Adrenal gland (tissue), 12 donors: ENCODE measurements around the gene MED22. TPM values are rescaled to one million over a fixed set of nuclear protein-coding genes. Genes with fewer than 3 reads are reported as not detected.
"Not testable (repeated sequence)": the region's sequence is repeated elsewhere in the genome, so short reads cannot be mapped to it uniquely, and the experiment has no call there.

Experiments used
- DNase-seq, 7 donors: peaks; one replicate each; pipeline ENCODE4 v3.0.0-alpha.2; 2019 to 2020
- H3K27ac ChIP-seq, 5 donors: fragments of 200-600 bp; sonication (generic) in 4 of 5; 1 replicate in 3 of 5; 2 replicates in 2 of 5; pipeline versions ENCODE4 v1.5.1 to v1.8.0; 2016 to 2020; ENCODE audit warnings: mild to moderate bottlenecking in 1 of 5
- H3K27me3 ChIP-seq: fragments of 200-600 bp; 2 replicates; pipeline ENCODE4 v1.8.0; 2021
- H3K36me3 ChIP-seq, 2 donors: fragments of 200-600 bp; replicated peaks in 1 of 2; 1 replicate in 1 of 2; 2 replicates in 1 of 2; pipeline versions ENCODE4 v1.5.1 to v1.8.0; 2018 to 2022
- H3K4me1 ChIP-seq, 2 donors: fragments of 200-600 bp; replicated peaks in 1 of 2; 1 replicate in 1 of 2; 2 replicates in 1 of 2; pipeline versions ENCODE4 v1.5.1 to v1.8.0; 2018 to 2021
- H3K4me3 ChIP-seq, 4 donors: fragments of 200-600 bp; sonication (generic) in 3 of 4; one replicate each; pipeline ENCODE4 v1.5.1; 2016 to 2018
- H3K9me3 ChIP-seq, 3 donors: fragments of 200-600 bp; sonication (generic) in 1 of 3; replicated peaks in 1 of 3; 1 replicate in 2 of 3; 2 replicates in 1 of 3; pipeline versions ENCODE4 v1.5.1 to v1.8.0; 2016 to 2021
- CTCF ChIP-seq, 6 experiments: fragments of 450-650 bp in 4 of 6; fragments of 200-600 bp in 2 of 6; sonication (generic) in 1 of 6; IDR thresholded peaks; 1 replicate in 5 of 6; 2 replicates in 1 of 6; pipeline versions ENCODE4 v1.5.1 to v1.8.0; 2016 to 2021; ENCODE audit warnings: antibody characterized with exemption in 6 of 6, mild to moderate bottlenecking in 2 of 6, moderate library complexity in 1 of 6
- POLR2A ChIP-seq, 2 donors: fragments of 450-650 bp; IDR thresholded peaks; one replicate each; pipeline ENCODE4 v1.6.1; 2017; ENCODE audit warnings: antibody characterized with exemption in 2 of 2, mild to moderate bottlenecking in 2 of 2, moderate library complexity in 1 of 2
- WGBS, 4 donors: extraction: QIAGEN DNeasy Blood & Tissue Kit in 2 of 4; methylation state at CpG; one replicate each; pipeline versions ENCODE4 v1.1.5 to v1.1.7; 2013 to 2017; 5-methylcytosine and 5-hydroxymethylcytosine counted together
- intact Hi-C, 2 donors: fragments of 100-400 bp; cut with DNase I; formaldehyde crosslinking; loops; one replicate each; pipeline versions ENCODE4 v1.14.1 to v1.15.0; 2022 to 2023
- polyA plus RNA-seq, 3 donors: library from polyadenylated mRNA; stranded (reverse); fragments of 200-250 nt in 2 of 3; fragments of 350-450 nt in 1 of 3; fragmentation: Illumina TruSeq in 1 of 3; extraction: RNeasy Lipid Tissue Mini Kit (QIAGEN cat#74804) in 1 of 3; gene quantifications; one replicate each; pipeline ENCODE4 v1.2.3, GENCODE V29; 2013 to 2014
- total RNA-seq, 9 donors: library from RNA; depleted of rRNA in 4 of 9; stranded (reverse); fragments of >200 nt in 4 of 9; fragments of 120-200 nt in 1 of 9; fragmentation: NEBNext Ultra II Directional in 1 of 9; extraction: Animal tissue kit (Norgen Biotek cat#: 25700) in 1 of 9; gene quantifications; one replicate each; pipeline versions ENCODE4 v1.1.0 to v1.2.4, GENCODE V29; 2013 to 2023
- donor health status: healthy with polysubstance abuse.
- donor health status: Bipolar disorder and iron deficiency.
- donor health status: DM: yes; HTN: yes; CAD: no.
- donor health status: DM: no; HTN: no; CAD: no.
- donor health status: DM: no; HTN: no; CAD: no.
- donor health status: DM: yes; HTN: yes; CAD: no.

Gene MED22
- total and polyA plus RNA-seq, 12 donors = 11.4 to 38.0 (median 28.5) TPM

GRCh38 chr9:133329306-133330156 lies 18.4 kb downstream of the MED22 start:
- not testable (repeated sequence) for H3K4me3 ChIP-seq, H3K4me1 ChIP-seq, H3K9me3 ChIP-seq, H3K27me3 ChIP-seq
- intact Hi-C loops = loop anchor here (5.0 kb wide), 3 partner anchors 92 to 147 kb away; no protein-coding TSS in a partner anchor
- 47 to 59% (median 52%) methylated on average over 17 to 21 of the region's 21 CpGs for WGBS, 4 donors
- TF ChIP-seq CTCF (IDR thresholded peaks at IDR 0.05) = peak; percentile 45 to 82 (median 74)
- Histone ChIP-seq H3K36me3 (peaks cover 0 to 39% of the 10 kb centered on the region in 2 donors), H3K27ac (peak overlapping the region in 1 of 5 donors; percentile 34)
- DNase-seq = peak; percentile 42 to 85 (median 71)

GRCh38 chr9:133327834-133328484 lies 20.0 kb downstream of the MED22 start:
- H3K9me3 ChIP-seq = no peaks in the 10 kb centered on the region
- H3K4me1 ChIP-seq = no peaks in the 10 kb centered on the region
- H3K36me3 ChIP-seq = peaks cover 0 to 28% of the 10 kb centered on the region in 2 donors
- intact Hi-C loops = loop anchor here in 1 of 2 donors (5.0 kb wide), 1 partner anchor 141 kb away; no protein-coding TSS in a partner anchor
- WGBS, 4 donors = 90 to 92% (median 92%) methylated on average over 10 of the region's 10 CpGs
- H3K27ac ChIP-seq = no peak overlapping the region
- no peak overlapping the region for H3K4me3 ChIP-seq
- H3K27me3 ChIP-seq = no peaks in the 10 kb centered on the region
- DNase-seq = peak in 3 of 7 donors; percentile 5 to 13 (median 12)
- no peak for TF ChIP-seq CTCF (IDR thresholded peaks at IDR 0.05)
- TF ChIP-seq POLR2A (IDR thresholded peaks at IDR 0.05) = no peak

GRCh38 chr9:133327021-133327420 lies 20.9 kb downstream of the MED22 start:
- H3K36me3 ChIP-seq = peaks cover 0 to 19% of the 10 kb centered on the region in 2 donors
- H3K9me3 ChIP-seq, H3K27me3 ChIP-seq, H3K4me3 ChIP-seq, H3K4me1 ChIP-seq, H3K27ac ChIP-seq: not testable (repeated sequence)
- peak in 2 of 7 donors; percentile 3 to 6 for DNase-seq
- intact Hi-C loops = loop anchor here in 1 of 2 donors (5.0 kb wide), 1 partner anchor 140 kb away; no protein-coding TSS in a partner anchor
- 85 to 92% (median 88%) methylated on average over 6 of the region's 6 CpGs for WGBS, 4 donors

GRCh38 chr9:133323991-133324703 lies 23.8 kb downstream of the MED22 start:
- TF ChIP-seq POLR2A (IDR thresholded peaks at IDR 0.05) (no peak), CTCF (IDR thresholded peaks at IDR 0.05) (no peak)
- Histone ChIP-seq H3K4me3 (no peak overlapping the region), H3K9me3 (no peaks in the 10 kb centered on the region), H3K27ac (no peak overlapping the region), H3K4me1 (no peaks in the 10 kb centered on the region), H3K36me3 (no peaks in the 10 kb centered on the region), H3K27me3 (no peaks in the 10 kb centered on the region)
- WGBS, 4 donors = 83 to 87% (median 85%) methylated on average over 13 of the region's 13 CpGs
- DNase-seq = peak in 2 of 7 donors; percentile 7 to 29
- intact Hi-C loops = no loop called here
